GM13976 (cell line): Measurements from ENCODE around the gene GGTLC1.

ENCODE experiments used
- DNase-seq: peaks from one replicate; pipeline ENCODE4 v3.0.0; 2012; ENCODE audit warnings: low spot score
- CTCF ChIP-seq: IDR thresholded peaks from 2 replicates; pipeline ENCODE4 v1.5.1; 2012; ENCODE audit warnings: borderline replicate concordance, mild to moderate bottlenecking; ENCODE audit not compliant: insufficient read depth; ENCODE audit errors: extremely low read depth, missing control alignments, control extremely low read depth
- in situ Hi-C: fragments of 300-500 bp; cut with MboI; formaldehyde crosslinking; loops from one replicate; pipeline ENCODE4 v1.12.0; 2022; ENCODE audit warnings: low sequenced_read_pairs, mixed read lengths, inconsistent platforms; ENCODE audit not compliant: unreplicated experiment

The GGTLC1 gene

GRCh38 chr20:24007758-24008157 is 19.2 kb upstream of the GGTLC1 start:
- TF ChIP-seq CTCF = no peak
- no peak for DNase-seq
- in situ Hi-C loops = no loop called here

GRCh38 chr20:24007073-24007595 is 18.6 kb upstream of the GGTLC1 start:
- no peak for DNase-seq
- no peak for TF ChIP-seq CTCF
- in situ Hi-C loops = no loop called here

- TF ChIP-seq CTCF = no peak
- DNase-seq = no peak
- in situ Hi-C loops = no loop called here
Measured at GRCh38 chr20:24006626-24007025, 18.0 kb upstream of the GGTLC1 start.

- no peak for TF ChIP-seq CTCF
- DNase-seq = no peak
- in situ Hi-C loops = no loop called here
Measured at GRCh38 chr20:24004471-24004870, 15.9 kb upstream of the GGTLC1 start.

- no peak for TF ChIP-seq CTCF
- in situ Hi-C loops = no loop called here
- DNase-seq = no peak
Measured at GRCh38 chr20:24002896-24003295, 14.3 kb upstream of the GGTLC1 start.

GRCh38 chr20:24001712-24002405 is 13.3 kb upstream of the GGTLC1 start:
- TF ChIP-seq CTCF = no peak
- in situ Hi-C loops = no loop called here
- no peak for DNase-seq

- in situ Hi-C loops = no loop called here
Measured at GRCh38 chr20:23998844-23999243, 10.3 kb upstream of the GGTLC1 start.

More at GRCh38 chr20:23998844-23999243, 10.3 kb upstream of the GGTLC1 start:
- no peak for DNase-seq
- no peak for TF ChIP-seq CTCF
